ENCODE data around the gene TRIM65.

GRCh38 chr17:75854101-75854748 is 42.5 kb downstream of the TRIM65 start:
- TF ChIP-seq CTCF (conservative IDR thresholded peaks at IDR 0.05) (no peak), ZFX (IDR thresholded peaks at IDR 0.05) (no peak)

Measured in C4-2B (cell line).